Measurements from ENCODE around the gene GUCY2D. TPM values are rescaled to one million over a fixed set of nuclear protein-coding genes. Genes with fewer than 3 reads are reported as not detected.

Gene GUCY2D
- total RNA-seq, 1 donor from 2014 or later = not detected

DNA sequence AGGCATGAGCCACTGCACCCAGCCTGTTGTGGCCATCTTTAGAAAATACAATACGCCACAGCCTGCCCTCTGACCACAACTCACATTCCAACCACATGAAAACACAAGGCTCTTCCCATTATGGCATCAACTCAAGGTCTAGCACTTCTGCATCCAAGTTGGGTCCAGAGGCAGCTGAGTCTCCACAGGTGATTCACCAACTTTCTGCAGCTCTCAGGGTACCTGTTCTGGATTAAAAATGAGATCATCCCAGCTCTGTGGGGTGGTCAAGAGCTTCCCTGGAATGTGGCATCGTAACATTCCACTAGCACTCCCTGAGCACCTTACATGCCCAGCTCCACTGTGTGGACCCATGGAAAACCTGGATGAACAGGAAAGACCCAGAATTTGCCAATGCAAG, 9.9 kb upstream of the GUCY2D start:
- DNase-seq (ENCODE audit: low read depth) = no peak
- TF ChIP-seq, protein P1, sequence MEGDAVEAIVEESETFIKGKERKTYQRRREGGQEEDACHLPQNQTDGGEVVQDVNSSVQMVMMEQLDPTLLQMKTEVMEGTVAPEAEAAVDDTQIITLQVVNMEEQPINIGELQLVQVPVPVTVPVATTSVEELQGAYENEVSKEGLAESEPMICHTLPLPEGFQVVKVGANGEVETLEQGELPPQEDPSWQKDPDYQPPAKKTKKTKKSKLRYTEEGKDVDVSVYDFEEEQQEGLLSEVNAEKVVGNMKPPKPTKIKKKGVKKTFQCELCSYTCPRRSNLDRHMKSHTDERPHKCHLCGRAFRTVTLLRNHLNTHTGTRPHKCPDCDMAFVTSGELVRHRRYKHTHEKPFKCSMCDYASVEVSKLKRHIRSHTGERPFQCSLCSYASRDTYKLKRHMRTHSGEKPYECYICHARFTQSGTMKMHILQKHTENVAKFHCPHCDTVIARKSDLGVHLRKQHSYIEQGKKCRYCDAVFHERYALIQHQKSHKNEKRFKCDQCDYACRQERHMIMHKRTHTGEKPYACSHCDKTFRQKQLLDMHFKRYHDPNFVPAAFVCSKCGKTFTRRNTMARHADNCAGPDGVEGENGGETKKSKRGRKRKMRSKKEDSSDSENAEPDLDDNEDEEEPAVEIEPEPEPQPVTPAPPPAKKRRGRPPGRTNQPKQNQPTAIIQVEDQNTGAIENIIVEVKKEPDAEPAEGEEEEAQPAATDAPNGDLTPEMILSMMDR (conservative IDR thresholded peaks at IDR 0.05; ENCODE audit: low read depth, low read length) = no peak
- no peak overlapping the region for H3K4me3 ChIP-seq (ENCODE audit: low read depth, low read length)

DNA sequence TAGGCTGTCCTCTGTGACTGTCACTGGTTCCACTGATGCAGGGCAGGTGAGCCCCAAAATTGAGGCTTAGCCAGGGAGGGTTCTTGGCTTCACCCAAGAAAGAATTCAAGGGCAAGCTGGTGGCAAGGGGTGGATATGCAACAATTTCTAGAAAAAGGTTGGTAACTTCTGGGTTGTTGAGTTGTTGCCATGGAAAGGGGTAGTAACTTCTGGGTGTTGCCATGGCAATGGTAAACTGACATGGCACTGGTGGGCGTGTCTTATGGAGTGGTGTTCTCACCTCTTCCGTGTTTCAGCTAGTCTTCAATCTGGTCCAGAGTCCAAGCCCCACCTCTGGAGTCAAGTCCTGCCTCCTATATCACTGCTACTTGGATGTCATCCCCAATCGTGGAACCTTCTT, 9.5 kb upstream of the GUCY2D start:
- TF ChIP-seq, protein P1 (conservative IDR thresholded peaks at IDR 0.05; ENCODE audit: low read depth, low read length) = no peak
- no peak for DNase-seq (ENCODE audit: low read depth)
- no peak overlapping the region for H3K4me3 ChIP-seq (ENCODE audit: low read depth, low read length)

DNA sequence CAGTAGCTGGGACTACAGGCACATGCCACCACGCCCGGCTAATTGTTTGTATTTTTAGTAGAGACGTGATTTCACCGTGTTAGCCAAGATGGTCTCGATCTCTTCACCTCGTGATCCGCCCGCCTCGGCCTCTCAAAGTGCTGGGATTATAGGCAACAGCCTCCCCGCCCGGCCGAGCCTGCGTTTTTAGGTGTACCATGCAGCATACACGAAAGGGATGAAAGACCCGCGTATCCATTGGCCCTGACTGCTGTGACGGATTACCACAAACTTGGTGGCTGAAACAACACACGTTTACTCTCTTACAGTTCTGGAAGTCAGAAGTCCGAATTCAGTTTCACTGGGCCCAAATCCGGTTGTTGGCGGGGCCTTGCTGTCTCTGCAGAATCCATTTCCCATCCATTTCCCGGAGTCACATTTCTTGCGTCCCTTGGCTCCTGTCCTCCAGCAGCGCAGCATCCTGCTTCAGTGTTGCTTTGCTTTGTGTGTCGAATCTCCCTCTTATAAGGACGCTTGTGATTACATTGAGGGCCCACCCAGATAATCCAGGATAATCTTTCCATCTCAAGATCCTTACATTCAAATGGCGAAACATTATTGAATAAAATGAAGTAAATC, 8.3 kb upstream of the GUCY2D start:
- no peak overlapping the region for H3K4me3 ChIP-seq (ENCODE audit: low read depth, low read length)
- DNase-seq (ENCODE audit: low read depth) = no peak
- TF ChIP-seq, protein P1 (conservative IDR thresholded peaks at IDR 0.05; ENCODE audit: low read depth, low read length) = no peak

DNA sequence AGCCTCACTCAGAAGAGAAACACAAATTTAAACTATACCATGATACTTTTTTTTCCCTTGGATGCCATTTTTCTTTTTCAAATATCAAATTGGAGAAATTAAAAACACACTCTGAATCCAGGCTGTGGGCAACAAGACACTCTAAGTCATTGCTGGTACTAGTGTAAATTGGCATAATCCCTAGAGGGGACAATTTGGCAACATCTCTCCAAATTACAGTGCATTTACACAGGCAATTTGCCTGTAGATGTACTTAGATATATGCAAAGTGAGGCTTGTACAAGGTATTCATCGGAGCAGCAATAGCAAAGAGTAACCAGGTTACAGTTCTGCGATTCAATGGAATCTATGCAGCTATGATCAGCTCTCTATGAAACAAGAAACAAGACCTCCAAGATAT, 6.7 kb upstream of the GUCY2D start:
- TF ChIP-seq, protein P1 (conservative IDR thresholded peaks at IDR 0.05; ENCODE audit: low read depth, low read length) = no peak
- H3K4me3 ChIP-seq (ENCODE audit: low read depth, low read length) = no peak overlapping the region
- no peak for DNase-seq (ENCODE audit: low read depth)

DNA sequence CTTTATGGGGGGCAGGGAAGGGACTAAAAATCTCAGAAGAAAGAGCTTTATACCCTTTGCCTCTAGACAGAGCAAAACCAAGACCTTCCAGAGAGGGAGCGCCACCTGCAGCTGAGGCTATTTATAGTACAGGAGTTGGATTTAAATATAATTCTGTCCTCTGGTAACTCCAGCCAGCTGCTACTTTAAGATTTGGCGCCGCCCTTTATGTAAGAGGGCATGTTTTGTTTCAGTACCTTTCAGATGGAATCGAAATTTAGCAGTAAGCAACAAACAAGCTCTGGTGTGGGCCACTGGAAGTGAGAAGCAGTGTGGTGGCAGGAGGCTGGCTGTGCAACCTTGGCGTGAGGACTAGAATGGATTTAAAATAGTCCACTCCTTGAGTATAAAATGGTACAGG, 5.2 kb upstream of the GUCY2D start:
- TF ChIP-seq, protein P1 (conservative IDR thresholded peaks at IDR 0.05; ENCODE audit: low read depth, low read length) = peak; percentile 57
- no peak for DNase-seq (ENCODE audit: low read depth)
- no peak overlapping the region for H3K4me3 ChIP-seq (ENCODE audit: low read depth, low read length)

DNA sequence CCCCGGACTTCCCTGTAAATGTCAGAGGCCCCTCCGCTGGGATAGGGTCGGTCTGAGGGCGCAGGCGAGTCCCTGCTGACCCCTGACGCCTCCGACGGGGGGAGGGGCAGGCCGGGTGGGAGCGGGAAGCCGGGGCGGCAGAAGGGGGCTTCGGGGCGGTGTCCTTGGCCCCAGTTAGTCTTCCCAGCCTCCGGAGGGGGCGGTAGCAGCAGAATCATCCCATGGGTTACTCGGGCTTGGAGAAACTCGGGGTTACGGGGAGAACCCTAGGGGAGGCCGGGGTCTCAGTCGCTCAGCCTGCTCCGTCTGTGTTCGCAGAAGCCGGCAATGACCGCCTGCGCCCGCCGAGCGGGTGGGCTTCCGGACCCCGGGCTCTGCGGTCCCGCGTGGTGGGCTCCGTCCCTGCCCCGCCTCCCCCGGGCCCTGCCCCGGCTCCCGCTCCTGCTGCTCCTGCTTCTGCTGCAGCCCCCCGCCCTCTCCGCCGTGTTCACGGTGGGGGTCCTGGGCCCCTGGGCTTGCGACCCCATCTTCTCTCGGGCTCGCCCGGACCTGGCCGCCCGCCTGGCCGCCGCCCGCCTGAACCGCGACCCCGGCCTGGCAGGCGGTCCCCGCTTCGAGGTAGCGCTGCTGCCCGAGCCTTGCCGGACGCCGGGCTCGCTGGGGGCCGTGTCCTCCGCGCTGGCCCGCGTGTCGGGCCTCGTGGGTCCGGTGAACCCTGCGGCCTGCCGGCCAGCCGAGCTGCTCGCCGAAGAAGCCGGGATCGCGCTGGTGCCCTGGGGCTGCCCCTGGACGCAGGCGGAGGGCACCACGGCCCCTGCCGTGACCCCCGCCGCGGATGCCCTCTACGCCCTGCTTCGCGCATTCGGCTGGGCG, 542 bp downstream of the GUCY2D start:
- TF ChIP-seq, protein P1 (conservative IDR thresholded peaks at IDR 0.05; ENCODE audit: low read depth, low read length) = no peak

More for the DNA sequence above, 542 bp downstream of the GUCY2D start:
- H3K4me3 ChIP-seq (ENCODE audit: low read depth, low read length) = no peak overlapping the region
- no peak for DNase-seq (ENCODE audit: low read depth)
